GM18526 (cell line): ENCODE data around the gene HOXC6.

Experiments used
- POLR2A ChIP-seq: IDR thresholded peaks from 3 replicates; pipeline ENCODE4 v1.6.1; 2011; ENCODE audit not compliant: insufficient read length; ENCODE audit errors: extremely low read depth

HOXC6 gene

DNA sequence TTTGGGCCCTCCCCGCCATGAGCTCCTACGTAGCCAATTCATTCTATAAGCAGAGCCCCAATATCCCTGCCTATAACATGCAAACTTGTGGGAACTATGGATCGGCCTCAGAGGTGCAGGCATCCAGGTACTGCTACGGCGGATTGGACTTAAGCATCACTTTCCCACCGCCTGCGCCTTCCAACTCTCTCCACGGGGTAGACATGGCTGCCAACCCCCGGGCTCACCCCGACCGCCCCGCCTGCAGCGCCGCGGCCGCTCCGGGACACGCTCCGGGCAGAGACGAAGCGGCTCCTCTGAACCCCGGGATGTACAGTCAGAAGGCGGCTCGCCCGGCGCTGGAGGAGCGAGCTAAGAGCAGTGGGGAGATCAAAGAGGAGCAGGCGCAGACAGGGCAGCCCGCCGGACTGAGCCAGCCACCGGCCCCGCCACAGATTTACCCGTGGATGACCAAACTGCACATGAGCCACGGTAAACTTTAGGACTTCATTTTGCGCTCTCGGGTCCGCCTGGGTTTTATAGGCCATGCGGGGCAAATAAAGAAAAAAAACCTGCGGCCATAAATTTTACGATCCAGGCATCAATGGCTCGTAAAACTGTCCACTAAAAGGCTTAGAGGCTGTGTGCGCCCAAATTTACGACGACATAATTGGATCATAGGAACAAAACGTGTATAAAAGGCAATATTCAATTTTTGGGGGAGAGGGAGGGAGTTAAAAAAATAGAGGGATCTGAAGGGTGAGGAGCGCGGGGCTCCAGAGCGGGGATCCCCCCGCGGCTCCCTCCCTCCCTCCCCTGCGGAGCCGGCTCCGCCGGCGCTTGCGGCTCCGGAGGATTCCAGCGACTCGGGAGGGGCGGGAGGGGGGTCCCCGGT, 5.1 kb downstream of the HOXC6 start:
- peak; percentile 25 for TF ChIP-seq POLR2A

DNA sequence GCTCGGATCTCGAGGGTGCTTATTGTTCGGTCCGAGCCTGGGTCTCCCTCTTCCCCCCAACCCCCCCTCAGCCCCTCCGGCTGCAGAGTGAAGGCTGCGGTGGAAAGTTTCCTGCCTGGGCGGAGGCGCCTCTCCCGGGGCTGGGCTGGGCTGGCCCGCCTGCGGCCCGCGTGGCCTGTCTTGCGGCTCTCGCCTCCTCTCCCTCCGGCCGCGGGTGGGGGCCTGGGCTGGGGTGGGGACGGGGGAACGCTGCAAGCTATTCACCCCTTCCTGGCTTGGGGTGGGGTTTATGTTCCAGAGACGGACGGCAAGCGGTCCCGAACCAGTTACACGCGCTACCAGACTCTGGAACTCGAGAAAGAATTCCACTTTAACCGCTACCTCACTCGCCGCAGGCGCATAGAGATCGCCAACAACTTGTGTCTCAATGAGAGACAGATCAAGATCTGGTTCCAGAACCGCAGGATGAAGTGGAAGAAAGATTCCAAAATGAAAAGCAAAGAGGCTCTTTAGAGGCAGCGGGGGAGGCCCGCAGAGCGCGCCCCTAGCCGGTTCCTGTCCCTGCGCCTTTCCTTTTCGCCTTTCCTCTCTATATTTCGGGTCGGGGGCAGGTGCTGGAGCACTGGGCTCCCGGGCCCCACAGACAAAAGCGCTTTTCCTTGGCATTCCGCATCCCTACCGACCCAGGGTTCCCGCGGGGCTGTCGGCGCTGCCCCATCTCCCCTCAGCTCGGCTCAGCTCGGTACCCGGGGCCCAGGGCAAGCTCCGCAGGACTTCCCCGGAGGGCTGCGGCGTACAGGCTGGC, 5.9 kb downstream of the HOXC6 start:
- TF ChIP-seq POLR2A, result no peak

DNA sequence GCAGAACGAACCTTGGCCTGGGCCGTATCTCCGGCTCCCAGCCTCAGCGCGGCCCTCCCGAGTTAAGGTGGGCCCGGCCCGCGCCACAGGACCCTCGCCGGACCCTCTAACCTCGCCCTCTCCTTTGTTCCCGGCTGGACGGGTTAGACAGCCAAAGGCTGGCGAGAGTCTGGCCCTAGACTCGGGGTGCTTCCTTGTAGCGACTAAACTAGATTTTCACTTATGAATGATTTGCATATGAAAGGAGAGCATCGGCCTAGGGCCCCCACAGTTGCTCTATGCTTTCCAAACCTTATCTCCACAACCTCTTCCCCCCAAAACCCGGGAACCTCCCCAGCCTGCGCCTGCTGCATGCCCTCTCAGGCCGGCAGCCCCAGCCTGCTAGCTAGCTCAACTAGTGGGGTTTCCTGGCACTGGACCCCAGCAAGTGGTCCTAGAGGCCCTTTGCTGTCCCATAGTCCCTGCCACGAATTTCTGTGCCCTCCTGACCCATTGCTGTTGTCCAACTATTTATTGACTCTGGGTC, 6.6 kb downstream of the HOXC6 start:
- no peak for TF ChIP-seq POLR2A

DNA sequence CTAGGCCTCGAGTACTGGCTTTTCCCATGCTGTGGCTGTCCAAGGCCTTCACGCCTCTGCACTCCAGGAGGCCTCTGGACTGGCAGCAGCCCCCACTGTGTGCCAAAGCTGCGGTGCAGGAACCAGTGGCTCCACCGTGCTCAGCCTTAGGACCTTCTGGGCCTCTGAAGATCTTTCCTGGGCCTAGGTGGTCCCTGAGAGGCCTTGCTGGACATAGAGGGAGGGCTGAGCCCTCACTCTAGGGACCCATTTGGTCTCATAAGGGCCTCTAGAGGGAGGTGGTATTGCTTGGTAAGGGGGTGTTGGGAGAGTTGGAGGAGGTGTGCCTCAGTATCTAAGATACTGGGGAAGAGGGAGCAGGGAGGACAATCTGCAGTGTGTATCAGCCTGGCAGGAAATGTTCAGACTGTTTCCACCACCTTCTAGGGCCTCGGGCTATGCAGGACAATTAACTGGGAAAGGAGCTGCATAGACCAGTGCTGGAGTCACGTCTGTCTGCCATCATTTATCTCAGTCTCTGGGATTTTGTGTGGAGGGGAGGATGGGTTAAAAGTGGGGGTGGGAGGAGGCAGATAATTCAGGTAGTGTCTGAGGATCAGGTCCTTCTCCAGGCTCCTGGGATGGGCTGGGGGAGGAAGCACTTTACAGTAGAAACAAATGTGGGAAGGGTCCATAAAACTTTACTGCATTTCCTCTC, 7.5 kb downstream of the HOXC6 start:
- no peak for TF ChIP-seq POLR2A

DNA sequence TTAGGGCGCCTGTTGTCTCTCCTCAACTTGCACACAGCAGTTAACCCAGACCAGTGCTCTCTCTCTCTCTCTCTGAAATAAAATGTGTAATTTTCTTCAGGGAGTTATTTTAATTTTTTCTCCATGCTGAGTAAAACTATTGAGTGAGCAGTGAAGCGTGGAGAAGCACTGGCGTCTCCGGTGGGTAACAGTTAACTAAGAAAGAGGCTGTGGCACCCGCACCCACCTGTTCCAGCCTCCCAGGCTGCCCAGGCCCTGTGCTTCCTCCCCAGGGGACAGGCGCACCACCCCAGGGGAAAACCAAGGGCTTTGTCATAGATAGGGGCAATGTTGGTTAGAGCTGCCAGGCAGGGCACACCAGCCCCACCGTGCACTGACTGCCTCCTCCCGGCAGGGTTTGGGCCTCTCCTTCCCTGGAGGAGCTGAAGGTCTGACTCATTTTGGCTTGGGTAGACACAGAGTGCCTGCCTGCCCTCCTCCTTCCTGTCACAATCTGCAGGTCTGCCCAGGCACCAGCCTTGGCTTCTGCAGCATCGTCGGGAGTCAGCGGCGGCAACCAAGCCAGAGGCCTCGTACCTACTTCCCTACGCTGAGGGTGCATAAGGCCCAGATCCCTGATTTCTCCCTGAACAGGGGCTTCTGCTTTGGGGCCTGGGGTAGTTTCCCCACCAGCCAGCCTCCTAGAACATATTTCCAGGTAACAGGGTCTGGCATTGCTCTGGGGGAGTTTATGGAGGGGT, 8.6 kb downstream of the HOXC6 start:
- peak; percentile 21 for TF ChIP-seq POLR2A

DNA sequence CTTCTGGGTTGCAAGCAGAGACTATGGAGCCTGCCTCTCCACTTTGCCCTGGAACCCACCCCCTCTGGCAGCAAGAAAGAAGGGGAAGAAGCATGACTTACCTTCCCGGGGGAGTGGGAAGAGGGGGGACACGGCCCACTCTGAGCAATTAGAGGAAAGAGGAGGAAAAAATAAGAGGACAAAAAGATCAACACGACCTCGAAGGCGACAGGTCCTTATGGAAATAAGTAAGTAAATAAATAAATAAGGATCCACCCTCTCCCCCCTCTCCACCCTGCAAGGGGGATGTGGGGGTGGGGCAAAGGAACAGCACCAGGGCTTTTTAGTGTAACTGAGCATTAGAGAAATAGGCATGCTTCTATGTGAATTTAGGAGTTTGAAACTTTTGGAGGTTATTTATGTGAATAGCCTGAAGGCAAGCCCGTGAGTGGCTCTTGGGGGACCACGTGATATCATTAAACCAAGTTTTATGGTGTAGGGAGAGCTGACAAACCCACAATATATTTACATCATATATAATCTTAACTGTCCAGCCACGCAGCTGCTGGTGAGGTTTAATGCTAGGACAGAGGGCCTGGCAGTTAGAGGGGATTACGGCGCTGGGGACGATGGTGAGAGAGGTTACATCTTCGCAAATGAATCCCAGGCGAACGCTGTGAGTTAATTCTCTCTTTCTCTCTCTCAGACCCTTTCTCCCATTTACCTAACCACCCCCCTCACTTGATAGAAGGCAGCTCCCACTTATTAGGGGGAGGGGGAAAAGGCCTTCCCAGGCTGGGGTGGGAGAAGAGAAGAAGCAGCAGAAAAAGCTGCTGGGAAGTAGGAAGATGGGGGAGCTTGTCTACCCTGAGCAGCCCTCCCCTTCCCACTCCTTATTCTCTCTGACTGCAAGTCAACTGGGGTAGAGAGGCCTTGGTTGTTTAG, 9.4 kb downstream of the HOXC6 start:
- TF ChIP-seq POLR2A, result no peak

DNA sequence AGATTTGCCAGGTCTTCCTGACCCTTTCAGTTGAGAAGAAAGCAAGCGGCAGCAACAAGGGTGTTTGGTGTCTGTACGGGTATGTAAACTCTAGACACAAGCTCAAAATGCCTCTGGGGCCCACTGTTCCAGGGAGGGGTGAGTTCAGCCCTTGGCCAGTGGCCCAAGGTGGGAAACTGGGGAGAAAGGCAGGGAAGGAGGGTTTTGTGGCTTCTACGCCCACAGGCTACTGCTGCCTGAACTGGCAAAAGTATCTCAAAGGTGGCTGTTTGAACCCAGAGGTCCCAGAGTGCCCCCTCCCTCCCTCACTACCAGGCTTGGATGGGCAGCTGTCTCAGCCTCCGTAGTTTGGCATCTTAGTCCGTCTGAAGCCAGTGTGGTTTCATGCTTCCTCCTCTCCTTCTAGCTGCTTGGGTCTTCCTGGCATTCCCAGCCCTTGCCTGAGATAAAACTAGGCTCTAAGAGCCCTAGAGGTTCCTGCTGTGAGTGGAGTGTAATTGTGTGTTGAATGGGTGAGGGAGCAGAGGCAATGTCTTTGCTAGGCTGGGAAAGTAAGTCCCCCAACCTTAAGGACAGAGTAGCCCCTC, 10.1 kb downstream of the HOXC6 start:
- TF ChIP-seq POLR2A, result no peak

DNA sequence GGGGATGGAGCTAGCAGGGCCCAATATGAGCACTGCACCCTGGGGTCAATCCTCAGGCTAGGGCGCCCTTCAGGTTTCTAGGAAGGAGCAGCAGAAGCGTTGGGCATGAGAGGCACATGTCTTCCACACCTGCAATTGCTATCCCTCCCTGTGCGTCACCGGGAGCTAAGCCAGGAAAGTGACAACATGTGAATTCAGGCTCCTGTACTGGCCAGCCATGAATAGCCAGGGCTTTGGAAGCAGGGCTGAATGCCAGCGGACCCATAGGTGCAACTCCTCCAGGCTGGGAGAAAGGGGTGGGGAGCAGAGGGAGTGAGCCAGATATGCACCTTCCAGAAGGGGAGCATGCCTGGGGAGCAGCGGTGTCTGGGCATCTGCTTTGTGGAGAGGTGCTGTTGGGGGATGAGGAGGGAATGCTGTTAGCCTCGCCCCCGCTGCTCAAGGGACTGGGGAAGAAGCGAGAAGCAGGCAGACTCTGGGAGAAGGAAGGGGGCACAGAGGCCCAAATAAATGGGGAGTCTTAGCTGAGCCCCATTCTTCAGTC, 10.7 kb downstream of the HOXC6 start:
- TF ChIP-seq POLR2A, result no peak

DNA sequence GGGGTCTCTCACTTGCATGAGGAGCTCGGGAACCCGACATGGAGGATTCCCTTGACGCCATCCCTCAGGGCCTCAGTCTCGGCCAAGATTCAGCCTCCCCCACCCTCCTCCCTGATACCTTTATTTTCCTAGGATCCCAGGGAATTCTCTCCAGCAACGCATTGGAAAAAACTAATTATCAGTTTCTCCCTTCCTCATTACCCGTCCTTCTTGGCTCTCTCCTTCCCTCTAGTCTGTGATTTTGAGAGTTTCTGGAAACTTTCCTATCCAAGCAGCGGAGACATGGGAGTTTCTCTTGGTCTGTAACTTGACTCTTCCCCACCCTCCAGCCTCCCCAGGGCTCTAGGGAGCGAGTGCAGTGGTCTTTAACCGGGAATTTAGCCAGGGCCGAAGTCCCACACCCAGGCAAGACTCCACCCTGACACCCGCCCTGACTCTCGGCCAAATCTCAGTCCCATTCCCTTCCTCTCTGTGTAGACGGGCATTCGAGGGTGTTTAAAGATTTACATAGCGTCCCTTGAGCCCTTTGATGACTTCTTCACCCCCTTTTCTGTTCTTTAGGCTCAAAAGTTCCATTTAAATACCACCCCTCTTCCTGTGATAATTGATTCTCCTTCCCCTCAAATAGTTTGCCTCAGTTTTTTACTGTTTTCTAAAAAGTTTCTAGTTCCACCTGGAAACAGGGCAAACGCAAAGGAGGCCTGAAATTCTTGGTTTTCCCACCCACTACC, 11.3 kb downstream of the HOXC6 start:
- no peak for TF ChIP-seq POLR2A

DNA sequence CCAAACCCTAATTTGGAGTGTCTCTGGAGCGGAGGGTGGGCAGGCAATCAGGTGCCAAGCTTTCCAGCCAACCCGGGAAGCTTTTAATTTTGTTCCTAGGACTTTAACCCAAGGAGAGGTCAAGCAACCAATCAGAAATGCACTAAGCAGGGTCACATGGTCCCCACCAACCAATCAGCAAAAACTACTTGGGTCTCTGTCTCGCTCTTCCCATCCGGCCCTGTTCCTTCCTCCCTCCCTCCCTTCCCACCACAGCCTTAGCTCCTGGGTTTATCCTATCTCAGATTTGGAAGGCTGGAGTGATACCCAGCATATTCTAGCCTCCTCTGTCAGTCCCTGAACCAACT, 11.9 kb downstream of the HOXC6 start:
- no peak for TF ChIP-seq POLR2A

DNA sequence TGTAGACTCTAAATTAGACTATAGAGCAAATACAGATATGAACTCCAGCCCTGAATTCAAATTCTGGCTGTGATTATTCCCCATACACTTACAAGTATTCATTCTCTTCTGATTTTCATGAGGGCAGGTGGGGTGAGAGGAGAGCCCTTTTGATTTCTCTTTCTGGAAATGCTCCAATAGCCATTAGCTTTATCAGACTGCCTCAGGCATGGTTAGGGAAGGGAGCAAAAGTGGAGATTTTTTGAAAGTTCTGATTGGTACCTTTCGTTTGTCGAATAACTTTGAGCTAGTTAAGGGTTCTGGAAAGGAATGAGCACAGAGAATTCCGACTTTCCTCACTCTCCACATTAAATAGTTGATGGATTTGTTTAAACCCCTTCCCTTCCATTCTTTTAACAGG, 12.4 kb downstream of the HOXC6 start:
- no peak for TF ChIP-seq POLR2A

DNA sequence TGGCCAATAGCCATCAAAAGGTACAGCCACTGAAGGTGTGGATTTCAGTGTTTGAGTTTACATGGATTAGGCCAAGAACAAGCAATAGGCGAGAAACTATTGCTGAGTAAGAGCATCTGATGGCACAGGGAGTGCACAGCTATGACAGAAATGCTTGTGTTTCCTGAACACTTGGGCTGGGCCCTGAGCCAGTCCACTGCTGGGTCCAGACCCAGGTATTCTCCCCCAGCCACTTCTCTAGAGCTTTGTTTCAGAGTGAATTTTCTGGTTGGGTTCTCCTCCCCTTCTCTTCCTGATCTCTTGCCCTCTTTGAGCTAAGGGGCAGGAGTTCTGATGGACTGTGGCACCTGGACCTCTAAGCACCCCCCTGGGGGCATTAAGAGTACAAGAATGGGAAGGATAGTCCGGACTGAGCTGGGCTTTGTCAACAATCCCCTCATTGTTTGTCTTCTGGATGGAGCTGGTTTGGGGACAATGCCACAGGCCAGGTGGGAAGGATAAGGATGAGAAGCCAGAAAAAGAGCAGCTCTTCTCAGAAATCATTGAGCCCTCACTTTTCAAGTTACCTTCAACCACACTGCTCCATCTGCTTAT, 13.0 kb downstream of the HOXC6 start:
- no peak for TF ChIP-seq POLR2A
